Nephron progenitor cell (in vitro differentiated cells): ENCODE results near the gene ASAP2.

Experiments used
- DNase-seq: peaks from one replicate; pipeline ENCODE4 v3.0.0; 2021
- H3K27ac Mint-ChIP-seq: 2 replicates; pipeline ENCODE4 v1.8.0; 2021; ENCODE audit warnings: mild to moderate bottlenecking, moderate library complexity, mixed read lengths
- H3K27me3 Mint-ChIP-seq: 2 replicates; pipeline ENCODE4 v1.8.0; 2021; ENCODE audit warnings: mild to moderate bottlenecking, low read depth, mixed read lengths; ENCODE audit not compliant: poor library complexity
- H3K36me3 Mint-ChIP-seq: 2 replicates; pipeline ENCODE4 v1.8.0; 2021; ENCODE audit warnings: low read depth, mixed read lengths
- H3K4me1 Mint-ChIP-seq: 2 replicates; pipeline ENCODE4 v1.8.0; 2021; ENCODE audit warnings: mixed read lengths
- H3K4me3 Mint-ChIP-seq: 2 replicates; pipeline ENCODE4 v1.8.0; 2021; ENCODE audit warnings: mild to moderate bottlenecking, moderate library complexity, mixed read lengths
- H3K9me3 Mint-ChIP-seq: 2 replicates; pipeline ENCODE4 v1.8.0; 2021; ENCODE audit warnings: mild to moderate bottlenecking, moderate library complexity, mixed read lengths
- TF ChIP-seq, protein P1 (sequence below): fragments of 200-600 bp; sonication (generic); IDR thresholded peaks from 2 replicates; pipeline ENCODE4 v1.5.0; 2021; ENCODE audit warnings: antibody characterized with exemption

The ASAP2 gene

DNA sequence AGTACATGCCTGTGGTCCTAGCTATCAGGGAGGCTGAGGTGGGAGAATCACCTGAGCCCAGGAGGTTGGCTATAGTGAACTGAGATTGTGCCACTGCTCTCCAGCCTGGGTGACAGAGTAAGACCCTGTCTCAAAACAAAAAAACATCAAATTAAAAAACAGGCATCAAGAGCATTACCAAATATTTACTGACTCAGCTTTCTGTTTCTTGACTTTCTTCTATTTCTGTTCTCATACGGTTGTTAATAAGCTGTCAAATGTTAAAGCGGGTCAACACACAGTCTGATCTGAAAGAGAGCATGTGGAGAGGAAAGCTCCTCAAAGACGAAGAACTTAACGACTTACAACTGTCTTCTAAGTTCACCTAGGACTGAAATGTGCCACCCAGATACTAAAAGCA lies 157.8 kb downstream of the ASAP2 start:
- Mint-ChIP-seq H3K27ac (no peak overlapping the region), H3K4me3 (no peak overlapping the region), H3K36me3 (peaks cover 81% of the 10 kb centered on the region), H3K27me3 (no peaks in the 10 kb centered on the region), H3K9me3 (no peaks in the 10 kb centered on the region), H3K4me1 (peaks cover 9% of the 10 kb centered on the region)
- TF ChIP-seq, protein P1, sequence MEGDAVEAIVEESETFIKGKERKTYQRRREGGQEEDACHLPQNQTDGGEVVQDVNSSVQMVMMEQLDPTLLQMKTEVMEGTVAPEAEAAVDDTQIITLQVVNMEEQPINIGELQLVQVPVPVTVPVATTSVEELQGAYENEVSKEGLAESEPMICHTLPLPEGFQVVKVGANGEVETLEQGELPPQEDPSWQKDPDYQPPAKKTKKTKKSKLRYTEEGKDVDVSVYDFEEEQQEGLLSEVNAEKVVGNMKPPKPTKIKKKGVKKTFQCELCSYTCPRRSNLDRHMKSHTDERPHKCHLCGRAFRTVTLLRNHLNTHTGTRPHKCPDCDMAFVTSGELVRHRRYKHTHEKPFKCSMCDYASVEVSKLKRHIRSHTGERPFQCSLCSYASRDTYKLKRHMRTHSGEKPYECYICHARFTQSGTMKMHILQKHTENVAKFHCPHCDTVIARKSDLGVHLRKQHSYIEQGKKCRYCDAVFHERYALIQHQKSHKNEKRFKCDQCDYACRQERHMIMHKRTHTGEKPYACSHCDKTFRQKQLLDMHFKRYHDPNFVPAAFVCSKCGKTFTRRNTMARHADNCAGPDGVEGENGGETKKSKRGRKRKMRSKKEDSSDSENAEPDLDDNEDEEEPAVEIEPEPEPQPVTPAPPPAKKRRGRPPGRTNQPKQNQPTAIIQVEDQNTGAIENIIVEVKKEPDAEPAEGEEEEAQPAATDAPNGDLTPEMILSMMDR: no peak
- no peak for DNase-seq

DNA sequence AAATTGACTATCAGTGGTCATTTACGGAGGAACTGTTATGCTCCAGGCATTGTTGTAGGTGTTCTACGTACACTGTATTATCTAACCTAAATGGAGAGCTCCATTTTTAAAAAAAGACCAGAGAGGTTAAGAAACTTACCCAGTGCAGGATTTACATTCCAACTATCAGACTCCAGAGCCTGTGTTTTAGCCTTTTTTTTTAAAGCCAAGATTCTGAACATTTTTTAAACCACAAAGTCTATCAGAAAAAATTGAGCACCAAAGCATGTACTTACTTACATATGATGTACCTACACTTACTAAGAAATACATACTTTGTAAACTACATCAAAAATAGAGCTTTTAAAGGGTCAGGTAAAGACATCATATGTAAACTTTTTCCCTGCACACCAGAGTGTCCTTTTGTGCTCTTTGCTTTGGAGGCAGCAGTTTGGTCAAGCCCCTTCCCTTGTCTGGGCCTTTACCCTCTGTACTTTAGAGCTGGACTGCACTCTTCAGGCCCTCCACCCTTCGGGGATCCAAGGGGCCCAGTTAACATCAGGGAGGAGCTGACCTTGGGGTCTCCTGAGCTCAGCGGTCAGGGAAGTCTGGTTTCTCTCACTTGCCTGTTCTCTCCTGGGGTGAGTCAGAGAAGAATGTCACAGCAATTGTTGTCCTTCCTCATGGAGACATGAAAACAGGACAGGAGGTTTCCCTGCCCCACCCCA lies 158.3 kb downstream of the ASAP2 start:
- no peak overlapping the region for H3K27ac Mint-ChIP-seq
- TF ChIP-seq, protein P1: no peak
- no peak for DNase-seq
- H3K9me3 Mint-ChIP-seq: no peaks in the 10 kb centered on the region
- H3K4me1 Mint-ChIP-seq: peaks cover 15% of the 10 kb centered on the region
- peaks cover 79% of the 10 kb centered on the region for H3K36me3 Mint-ChIP-seq
- H3K4me3 Mint-ChIP-seq: no peak overlapping the region
- no peaks in the 10 kb centered on the region for H3K27me3 Mint-ChIP-seq

DNA sequence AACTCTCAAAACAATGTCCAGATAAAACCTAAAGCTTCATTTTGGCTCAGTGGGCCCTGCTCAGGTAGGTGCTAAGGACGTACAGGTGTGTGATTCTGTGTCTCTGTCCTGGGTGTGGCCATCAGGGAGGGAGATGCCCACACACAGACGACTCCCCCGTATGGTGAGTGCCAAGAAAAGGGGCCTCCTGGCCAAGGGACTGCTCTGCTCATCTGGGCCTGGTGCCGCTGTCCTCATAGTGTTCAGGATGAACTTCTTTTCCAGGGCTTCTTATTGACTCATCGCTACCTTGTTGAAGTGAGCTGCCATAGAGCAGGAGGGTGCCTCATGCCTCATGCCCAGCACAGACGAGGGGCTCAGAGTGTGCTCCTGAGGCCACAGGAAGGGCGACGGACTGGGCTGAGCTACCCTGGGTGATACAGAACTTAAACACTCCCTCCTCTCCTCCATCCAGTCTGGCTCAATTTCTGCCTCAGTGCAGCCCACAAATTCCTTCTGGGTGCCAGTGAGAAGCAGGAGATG lies 158.9 kb downstream of the ASAP2 start:
- peak overlapping the region; percentile 39 for H3K27ac Mint-ChIP-seq
- H3K9me3 Mint-ChIP-seq: no peaks in the 10 kb centered on the region
- no peaks in the 10 kb centered on the region for H3K27me3 Mint-ChIP-seq
- H3K4me3 Mint-ChIP-seq: no peak overlapping the region
- H3K4me1 Mint-ChIP-seq: peaks cover 21% of the 10 kb centered on the region
- H3K36me3 Mint-ChIP-seq: peaks cover 79% of the 10 kb centered on the region
- DNase-seq: no peak
- TF ChIP-seq, protein P1: no peak

DNA sequence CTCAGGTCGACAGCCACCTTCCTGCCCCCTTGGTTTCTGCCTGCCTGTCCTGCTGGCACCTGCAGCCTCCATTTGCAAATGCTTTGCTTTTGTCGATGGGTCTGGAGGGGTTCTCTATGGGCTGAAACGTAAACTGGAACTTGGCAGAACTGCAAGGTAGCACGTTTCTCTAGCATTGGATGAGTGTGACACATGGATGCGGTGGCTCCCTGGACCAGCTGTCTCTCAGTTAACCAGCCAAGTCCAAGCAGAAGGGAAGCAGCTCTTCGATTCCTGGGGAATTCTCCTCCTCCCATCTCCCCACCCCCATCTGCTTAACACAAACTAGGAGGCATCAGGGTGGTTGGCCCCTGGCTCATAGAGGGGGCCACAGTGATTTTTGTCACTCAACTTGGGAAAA lies 159.4 kb downstream of the ASAP2 start:
- peak overlapping the region; percentile 39 for H3K27ac Mint-ChIP-seq
- H3K9me3 Mint-ChIP-seq: no peaks in the 10 kb centered on the region
- H3K4me1 Mint-ChIP-seq: peaks cover 26% of the 10 kb centered on the region
- peaks cover 82% of the 10 kb centered on the region for H3K36me3 Mint-ChIP-seq
- no peak overlapping the region for H3K4me3 Mint-ChIP-seq
- TF ChIP-seq, protein P1: no peak
- H3K27me3 Mint-ChIP-seq: no peaks in the 10 kb centered on the region
- DNase-seq: no peak

DNA sequence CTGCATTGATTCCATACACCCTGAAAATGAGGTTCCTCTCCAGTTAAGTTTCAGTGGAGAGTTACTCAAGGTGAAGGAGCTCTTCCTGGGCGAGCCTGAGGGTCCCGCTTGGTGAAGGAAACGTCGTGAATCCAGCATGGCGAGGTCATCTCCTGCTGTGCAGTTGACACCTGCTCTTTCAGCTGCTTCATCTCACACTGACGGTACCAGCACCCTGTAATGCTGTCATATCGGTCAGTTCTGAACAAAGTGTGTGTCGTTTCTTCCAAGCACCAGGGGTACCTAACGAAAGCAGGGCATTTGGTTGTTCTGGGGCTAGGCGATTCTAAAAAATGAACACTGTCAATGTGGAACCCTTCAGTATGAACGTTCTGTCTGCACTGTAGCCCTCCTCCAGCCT lies 164.1 kb downstream of the ASAP2 start:
- H3K36me3 Mint-ChIP-seq: peaks cover 84% of the 10 kb centered on the region
- no peak for DNase-seq
- no peaks in the 10 kb centered on the region for H3K9me3 Mint-ChIP-seq
- no peak overlapping the region for H3K4me3 Mint-ChIP-seq
- TF ChIP-seq, protein P1: no peak
- H3K27me3 Mint-ChIP-seq: no peaks in the 10 kb centered on the region
- H3K4me1 Mint-ChIP-seq: peaks cover 54% of the 10 kb centered on the region
- peak overlapping the region; percentile 55 for H3K27ac Mint-ChIP-seq

DNA sequence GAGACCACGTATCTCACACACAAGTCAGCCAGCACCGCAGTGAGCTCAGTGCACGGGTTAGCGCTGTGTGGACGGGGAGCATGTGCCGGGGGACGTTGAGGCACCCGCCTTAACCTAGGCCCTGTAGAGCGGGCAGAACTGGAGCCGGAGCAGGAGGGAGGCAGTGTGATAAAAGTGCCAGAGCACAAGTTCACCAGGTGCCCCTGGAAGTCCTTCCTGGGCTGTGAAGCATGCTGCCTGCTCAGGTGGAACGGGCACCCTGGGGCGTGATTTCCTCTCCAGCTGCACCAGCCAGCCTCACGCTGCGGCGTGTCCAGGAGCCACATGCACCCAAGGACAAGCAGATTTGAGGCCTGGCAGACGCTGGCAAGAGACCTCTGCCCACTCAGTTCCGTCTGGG lies 166.4 kb downstream of the ASAP2 start:
- DNase-seq: no peak
- TF ChIP-seq, protein P1: no peak
- Mint-ChIP-seq H3K4me1 (peaks cover 59% of the 10 kb centered on the region), H3K36me3 (peaks cover 77% of the 10 kb centered on the region), H3K9me3 (no peaks in the 10 kb centered on the region), H3K27me3 (no peaks in the 10 kb centered on the region), H3K4me3 (no peak overlapping the region), H3K27ac (peak overlapping the region; percentile 93)
